Transverse colon (tissue), 3 donors: Measurements from ENCODE around the gene PPP2R2C.

Experiments
- POLR2A ChIP-seq: fragments of 450-650 bp; IDR thresholded peaks from one replicate; pipeline ENCODE4 v1.6.1; 2016; ENCODE audit warnings: antibody characterized with exemption, mild to moderate bottlenecking, moderate library complexity
- TF ChIP-seq, protein P1 (sequence below), 5 experiments: fragments of 200-600 bp in 3 of 5; fragments of 450-650 bp in 2 of 5; sonication (generic) in 3 of 5; IDR thresholded peaks; 1 replicate in 2 of 5; 2 replicates in 3 of 5; pipeline ENCODE4 v1.5.1; 2016 to 2017; ENCODE audit warnings: antibody characterized with exemption in 5 of 5, inconsistent platforms in 3 of 5, mild to moderate bottlenecking in 2 of 5, moderate library complexity in 1 of 5

- no peak for TF ChIP-seq POLR2A
- TF ChIP-seq, protein P1, sequence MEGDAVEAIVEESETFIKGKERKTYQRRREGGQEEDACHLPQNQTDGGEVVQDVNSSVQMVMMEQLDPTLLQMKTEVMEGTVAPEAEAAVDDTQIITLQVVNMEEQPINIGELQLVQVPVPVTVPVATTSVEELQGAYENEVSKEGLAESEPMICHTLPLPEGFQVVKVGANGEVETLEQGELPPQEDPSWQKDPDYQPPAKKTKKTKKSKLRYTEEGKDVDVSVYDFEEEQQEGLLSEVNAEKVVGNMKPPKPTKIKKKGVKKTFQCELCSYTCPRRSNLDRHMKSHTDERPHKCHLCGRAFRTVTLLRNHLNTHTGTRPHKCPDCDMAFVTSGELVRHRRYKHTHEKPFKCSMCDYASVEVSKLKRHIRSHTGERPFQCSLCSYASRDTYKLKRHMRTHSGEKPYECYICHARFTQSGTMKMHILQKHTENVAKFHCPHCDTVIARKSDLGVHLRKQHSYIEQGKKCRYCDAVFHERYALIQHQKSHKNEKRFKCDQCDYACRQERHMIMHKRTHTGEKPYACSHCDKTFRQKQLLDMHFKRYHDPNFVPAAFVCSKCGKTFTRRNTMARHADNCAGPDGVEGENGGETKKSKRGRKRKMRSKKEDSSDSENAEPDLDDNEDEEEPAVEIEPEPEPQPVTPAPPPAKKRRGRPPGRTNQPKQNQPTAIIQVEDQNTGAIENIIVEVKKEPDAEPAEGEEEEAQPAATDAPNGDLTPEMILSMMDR (IDR thresholded peaks at IDR 0.05): no peak
Observed at GRCh38 chr4:6448476-6449170, 23.8 kb downstream of the PPP2R2C start.
